Hair follicle dermal papilla cell (primary cell): ENCODE results near the gene TMEM150B. TPM values are rescaled to one million over a fixed set of nuclear protein-coding genes. Genes with fewer than 3 reads are reported as not detected.

Experiments
- total RNA-seq: library from RNA; depleted of rRNA; stranded (reverse); fragments of >200 nt; gene quantifications from 2 replicates; pipeline ENCODE4 v1.2.3, GENCODE V29; 2012

Gene TMEM150B
- total RNA-seq: not detected in 2 replicates

DNA sequence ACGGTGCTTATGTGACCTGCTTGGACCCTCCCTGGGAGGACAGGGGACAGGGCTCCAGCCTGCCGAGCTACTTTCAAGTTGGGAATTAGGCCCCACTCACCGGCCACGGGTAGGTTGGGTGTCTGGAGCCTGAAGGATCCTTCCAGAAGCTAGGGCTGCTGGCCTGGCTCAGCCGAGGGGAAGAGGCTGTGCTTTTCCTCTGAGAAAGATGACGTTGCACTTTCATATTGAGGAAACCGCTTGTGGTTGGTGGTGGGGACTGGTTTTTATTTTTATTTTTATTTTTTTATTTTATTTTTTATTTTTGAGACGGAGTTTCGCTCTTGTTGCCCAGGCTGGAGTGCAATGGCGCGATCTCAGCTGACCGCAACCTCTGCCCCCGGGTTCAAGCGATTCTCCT is at the start of gene TMEM150B:
TMEM150B (minus strand) TSS at position 170 of the 400 bp plus-strand sequence. CDS start 4,305 bp downstream, outside the sequence.

DNA sequence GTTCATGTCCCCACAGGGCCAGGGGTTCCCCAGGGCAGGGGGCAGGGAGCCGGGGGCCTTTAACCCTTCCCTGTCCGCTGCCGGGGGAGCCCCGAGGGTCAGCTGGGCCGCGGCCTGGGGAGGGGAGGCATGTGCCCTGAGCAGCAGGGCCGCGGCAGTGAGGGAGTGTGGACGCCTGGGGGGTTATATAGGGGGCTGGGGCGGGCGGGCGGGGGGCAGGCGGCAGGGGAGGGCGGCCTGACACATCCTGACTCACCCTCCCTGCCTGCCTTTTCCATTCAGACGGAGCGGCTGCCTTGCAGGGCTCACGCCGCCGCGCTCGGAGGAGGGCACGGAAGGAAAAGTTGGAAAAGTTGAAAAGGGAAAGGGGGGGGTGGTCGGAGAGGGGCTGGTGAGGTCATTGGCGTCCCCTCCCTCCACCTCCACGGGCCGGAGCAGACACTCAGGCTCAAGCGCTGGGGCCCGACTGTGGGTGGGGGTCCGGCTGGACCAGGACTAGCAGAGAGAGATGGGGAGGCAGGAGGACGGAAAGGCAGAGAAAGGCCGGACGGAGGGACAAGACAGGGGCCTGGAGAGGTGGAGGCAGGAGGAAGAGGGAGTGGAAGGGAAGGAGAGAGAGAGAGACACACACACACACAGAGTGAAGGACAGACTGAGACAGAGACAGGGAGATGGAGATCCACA is 45.3 kb upstream of the TMEM150B start, which contains the start of gene IL11:
IL11 (minus strand) TSS at position 159 of the 684 bp plus-strand sequence; CDS start at position 6, 153 bp downstream.

DNA sequence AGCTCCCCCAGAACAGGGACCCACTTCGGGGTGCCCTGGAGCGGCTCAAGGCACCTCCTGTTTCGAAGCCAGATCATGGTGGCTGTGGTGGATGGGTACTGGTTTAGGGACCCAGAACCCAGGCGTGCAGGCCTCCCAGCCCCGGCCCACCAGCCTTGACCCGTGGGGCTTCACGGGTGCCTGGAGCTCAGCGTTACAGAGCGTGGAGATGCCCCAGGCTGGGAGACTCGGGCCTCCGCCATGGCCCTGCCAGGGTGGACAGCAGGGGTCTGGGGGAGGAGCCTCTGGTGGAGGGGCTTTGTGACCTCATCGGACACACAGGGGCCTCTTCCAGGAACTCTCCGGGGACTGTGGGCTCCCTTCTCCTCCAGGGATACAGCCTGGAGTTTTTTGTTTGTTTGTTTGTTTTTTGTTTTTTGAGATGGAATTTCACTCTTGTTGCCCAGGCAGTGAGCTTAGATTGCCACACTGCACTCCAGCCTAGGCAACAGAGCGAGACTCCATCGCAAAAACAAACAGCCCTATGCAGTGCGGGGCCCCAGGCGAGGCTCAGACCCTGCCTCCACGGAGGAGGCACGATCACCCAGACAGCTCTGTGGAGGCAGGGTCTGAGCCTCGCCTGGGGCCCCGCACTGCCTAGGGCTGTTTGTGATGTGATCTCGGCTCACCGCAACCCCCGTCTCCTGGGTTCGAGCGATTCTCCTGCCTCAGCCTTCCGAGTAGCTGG is 38.0 kb upstream of the TMEM150B start, which contains the start of gene GARIN5B:
GARIN5B (minus strand) TSS at position 271 of the 727 bp plus-strand sequence; CDS start at position 77, 194 bp downstream.

DNA sequence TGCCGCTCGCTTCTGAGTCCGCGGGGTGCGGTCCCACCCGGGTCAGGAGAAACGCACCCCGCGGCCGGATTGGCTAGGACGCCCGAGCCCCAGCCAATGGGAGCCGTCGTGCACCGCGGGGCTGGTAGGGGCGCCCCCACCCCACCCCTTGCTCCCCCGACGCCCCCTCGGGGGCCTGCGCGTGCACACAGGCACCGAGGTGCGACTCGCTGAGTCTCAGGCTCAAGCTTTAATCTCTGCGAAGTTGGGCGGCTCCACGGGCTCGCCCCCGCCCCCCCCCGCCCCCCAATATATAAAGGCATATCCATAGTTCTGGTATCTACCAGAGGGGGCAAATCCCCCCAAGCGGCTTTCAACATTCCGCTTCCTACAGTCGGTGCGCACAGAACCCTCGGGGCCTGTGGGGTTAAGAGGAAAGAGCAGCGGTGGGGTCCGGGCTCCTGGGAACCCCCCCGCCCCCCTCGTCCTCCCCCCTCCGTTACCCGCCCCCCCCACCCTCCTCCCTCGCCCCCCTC is 29.6 kb upstream of the TMEM150B start, which contains the start of gene COX6B2:
COX6B2 (minus strand) TSS at position 22 of the 515 bp plus-strand sequence. CDS start 198 bp downstream, outside the sequence.

DNA sequence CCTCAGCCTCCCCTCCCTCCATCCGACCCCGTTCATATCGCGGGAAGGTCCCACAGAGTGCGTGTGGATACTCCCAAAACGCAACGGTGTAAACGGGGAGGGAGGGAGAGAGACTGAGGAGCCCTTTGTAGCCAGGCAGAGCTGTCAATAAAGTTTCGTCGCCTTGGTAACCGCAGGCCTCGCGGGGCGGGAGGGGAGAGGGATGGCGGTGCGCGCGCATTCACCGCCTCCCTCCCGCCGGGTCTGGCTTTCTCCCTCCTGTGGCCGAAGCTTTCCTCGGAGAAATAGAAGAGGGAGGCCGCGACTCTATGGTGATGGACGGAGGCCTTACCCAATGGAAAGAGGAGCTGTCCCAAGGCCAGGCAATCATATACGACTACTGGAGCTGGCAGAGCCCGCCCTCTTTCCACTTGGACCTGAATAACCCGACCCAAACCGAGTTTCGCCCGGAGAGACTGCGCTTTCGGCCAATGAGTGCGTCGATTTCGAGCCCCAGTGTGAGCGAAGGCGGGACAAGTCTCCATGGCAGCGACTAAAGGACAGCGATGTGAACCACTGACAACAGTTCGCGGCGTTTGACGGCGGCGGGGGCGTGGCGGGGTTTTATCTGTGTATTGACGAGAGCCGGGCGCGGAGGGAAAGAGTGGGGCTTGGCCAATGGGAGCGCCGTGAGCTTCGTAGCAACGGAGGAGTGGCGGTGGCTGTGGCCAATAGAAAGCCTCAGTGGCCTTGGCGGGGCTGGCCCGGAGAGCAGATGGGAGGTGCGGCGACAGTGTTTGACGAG is 14.2 kb upstream of the TMEM150B start, which contains the start of gene KMT5C:
KMT5C (plus strand) TSS at position 772 of the 784 bp plus-strand sequence. CDS start 2,061 bp downstream, outside the sequence.

GRCh38 chr19:55283548-55284377 is 41.4 kb downstream of the TMEM150B start, which contains the start of gene BRSK1:
BRSK1 (plus strand) TSS chr19:55283997; CDS start chr19:55284443, 446 bp downstream.

GRCh38 chr19:55279770-55280643 is 45.1 kb downstream of the TMEM150B start, which contains the start of gene HSPBP1:
HSPBP1 (minus strand) TSS chr19:55280110; CDS start chr19:55279608, 502 bp downstream.

Other genes with a start within 250 kb of the TMEM150B start
- 0.36 and 0.65 TPM in 2 replicates for gene EPS8L1, start 249.5 kb downstream of the TMEM150B start, total RNA-seq
- 57.2 and 64.6 TPM in 2 replicates for gene PPP1R12C, start 207.7 kb downstream of the TMEM150B start, total RNA-seq
- gene TNNT1, start 176.1 kb downstream of the TMEM150B start, total RNA-seq: 0.65 and 0.97 TPM in 2 replicates
- not detected in 2 replicates for gene TNNI3, start 167.6 kb downstream of the TMEM150B start, total RNA-seq
- 0.24 TPM in 1 of 2 replicates, not detected in the other for gene DNAAF3, start 158.7 kb downstream of the TMEM150B start, total RNA-seq
- not detected in 2 replicates for gene SYT5, start 145.1 kb downstream of the TMEM150B start, total RNA-seq
- 1.1 and 1.2 TPM in 2 replicates for gene PTPRH, start 115.8 kb downstream of the TMEM150B start, total RNA-seq
- gene TMEM86B, start 96.6 kb downstream of the TMEM150B start, total RNA-seq: 1.6 and 3.6 TPM in 2 replicates
- gene PPP6R1, start 66.3 kb downstream of the TMEM150B start, total RNA-seq: 42.9 and 47.7 TPM in 2 replicates
- 23.4 and 28.8 TPM in 2 replicates for gene HSPBP1, start 45.2 kb downstream of the TMEM150B start, total RNA-seq
- gene BRSK1, start 41.3 kb downstream of the TMEM150B start, total RNA-seq: 4.9 and 5.1 TPM in 2 replicates
- gene KMT5C, start 14.5 kb upstream of the TMEM150B start, total RNA-seq: 6.5 and 8.0 TPM in 2 replicates
- gene COX6B2, start 29.4 kb upstream of the TMEM150B start, total RNA-seq: not detected in 2 replicates
- gene GARIN5B, start 37.9 kb upstream of the TMEM150B start, total RNA-seq: not detected in 2 replicates
- gene IL11, start 45.1 kb upstream of the TMEM150B start, total RNA-seq: 1.8 and 3.9 TPM in 2 replicates
- not detected in 2 replicates for gene TMEM190, start 51.5 kb upstream of the TMEM150B start, total RNA-seq
- 0.16 TPM in 1 of 2 replicates, not detected in the other for gene TMEM238, start 59.0 kb upstream of the TMEM150B start, total RNA-seq
- gene RPL28, start 60.6 kb upstream of the TMEM150B start, total RNA-seq: 184 and 254 TPM in 2 replicates
- gene UBE2S, start 82.4 kb upstream of the TMEM150B start, total RNA-seq: 26.6 and 29.0 TPM in 2 replicates
- not detected in 2 replicates for gene SHISA7, start 118.0 kb upstream of the TMEM150B start, total RNA-seq
- 80.3 and 91.3 TPM in 2 replicates for gene ISOC2, start 136.3 kb upstream of the TMEM150B start, total RNA-seq
- gene C19orf85, start 139.4 kb upstream of the TMEM150B start, total RNA-seq: not detected in 2 replicates
- gene ZNF628, start 151.3 kb upstream of the TMEM150B start, total RNA-seq: 3.2 and 4.9 TPM in 2 replicates
- 14.1 and 14.5 TPM in 2 replicates for gene NAT14, start 159.8 kb upstream of the TMEM150B start, total RNA-seq
- 48.0 and 60.0 TPM in 2 replicates for gene SSC5D, start 163.1 kb upstream of the TMEM150B start, total RNA-seq
- gene SBK2, start 211.8 kb upstream of the TMEM150B start, total RNA-seq: 0.16 TPM in 1 of 2 replicates, not detected in the other
- gene SBK3, start 220.2 kb upstream of the TMEM150B start, total RNA-seq: 0.12 and 0.81 TPM in 2 replicates